SK-N-SH treated with all-trans-retinoic acid at 6 μM for 48 hours (cell line): ENCODE results near the gene ZSWIM6.

Experiments used
- ATAC-seq: fragments of 200-7000 bp; cut with Tn5 transposase; 3 replicates; pipeline ENCODE4 v1.9.1; 2020; ENCODE audit warnings: mild to moderate bottlenecking, moderate library complexity
- ARNTL ChIP-seq: fragments of 450-650 bp; formaldehyde crosslinking; IDR thresholded peaks from 2 replicates; pipeline ENCODE4 v1.5.0; 2020; ENCODE audit warnings: low read depth, mild to moderate bottlenecking, moderate library complexity, borderline replicate concordance
- CSDC2 ChIP-seq: fragments of 250-450 bp; sonication (Bioruptor Pico); IDR thresholded peaks from 2 replicates; pipeline ENCODE4 v1.5.0; 2020; ENCODE audit warnings: mild to moderate bottlenecking, moderate library complexity
- ESRRG ChIP-seq: fragments of 250-450 bp; sonication (Bioruptor Pico); IDR thresholded peaks from 2 replicates; pipeline ENCODE4 v1.6.1; 2021; ENCODE audit warnings: mild to moderate bottlenecking
- GLIS3 ChIP-seq: fragments of 250-450 bp; sonication (Bioruptor Pico); IDR thresholded peaks from 2 replicates; pipeline ENCODE4 v1.5.0; 2020; ENCODE audit warnings: mild to moderate bottlenecking, moderate library complexity
- ISL1 ChIP-seq: fragments of 250-450 bp; sonication (Bioruptor Pico); IDR thresholded peaks from 2 replicates; pipeline ENCODE4 v2.1.2; 2022; ENCODE audit warnings: mild to moderate bottlenecking, moderate library complexity
- OSR1 ChIP-seq: fragments of 250-450 bp; sonication (Bioruptor Pico); IDR thresholded peaks from 2 replicates; pipeline ENCODE4 v1.8.0; 2022; ENCODE audit warnings: moderate library complexity, mild to moderate bottlenecking, inconsistent platforms
- PPARA ChIP-seq: fragments of 250-450 bp; sonication (Bioruptor Pico); IDR thresholded peaks from 2 replicates; pipeline ENCODE4 v1.5.0; 2020; ENCODE audit warnings: mild to moderate bottlenecking, borderline replicate concordance
- RARB ChIP-seq: fragments of 250-450 bp; sonication (Bioruptor Pico); IDR thresholded peaks from 2 replicates; pipeline ENCODE4 v1.8.0; 2021; ENCODE audit warnings: mild to moderate bottlenecking, moderate library complexity
- SNAI2 ChIP-seq: fragments of 250-450 bp; sonication (Bioruptor Pico); IDR thresholded peaks from 2 replicates; pipeline ENCODE4 v1.5.0; 2020; ENCODE audit warnings: mild to moderate bottlenecking, moderate library complexity
- TCF4 ChIP-seq: fragments of 250-450 bp; sonication (Bioruptor Pico); IDR thresholded peaks from 2 replicates; pipeline ENCODE4 v1.8.0; 2021; ENCODE audit warnings: mild to moderate bottlenecking, moderate library complexity, borderline replicate concordance
- TOX ChIP-seq: fragments of 250-450 bp; sonication (Bioruptor Pico); IDR thresholded peaks from 2 replicates; pipeline ENCODE4 v1.8.0; 2021; ENCODE audit warnings: mild to moderate bottlenecking, moderate library complexity, borderline replicate concordance
- ZC3H10 ChIP-seq: fragments of 250-450 bp; sonication (Bioruptor Pico); IDR thresholded peaks from 2 replicates; pipeline ENCODE4 v1.5.1; 2021; ENCODE audit warnings: mild to moderate bottlenecking, moderate library complexity
- ZFP30 ChIP-seq: fragments of 450-650 bp; formaldehyde crosslinking; IDR thresholded peaks from 2 replicates; pipeline ENCODE4 v1.5.0; 2022; ENCODE audit warnings: mild to moderate bottlenecking, moderate library complexity
- ZNF565 ChIP-seq: fragments of 450-650 bp; formaldehyde crosslinking; conservative IDR thresholded peaks from 2 replicates; pipeline ENCODE4 v1.5.0; 2020; ENCODE audit warnings: low read depth, mild to moderate bottlenecking, moderate library complexity
- ZNF8 ChIP-seq: fragments of 450-650 bp; formaldehyde crosslinking; IDR thresholded peaks from 2 replicates; pipeline ENCODE4 v1.5.0; 2020; ENCODE audit warnings: mild to moderate bottlenecking, moderate library complexity
- TF ChIP-seq, protein P1 (sequence below): fragments of 250-450 bp; sonication (Bioruptor Pico); IDR thresholded peaks from 2 replicates; pipeline ENCODE4 v1.5.1; 2021; ENCODE audit warnings: mild to moderate bottlenecking, moderate library complexity
- TF ChIP-seq, protein P2 (sequence below): fragments of 250-450 bp; sonication (Bioruptor Pico); IDR thresholded peaks from 2 replicates; pipeline ENCODE4 v1.8.0; 2020; ENCODE audit warnings: mild to moderate bottlenecking, moderate library complexity, borderline replicate concordance
- TF ChIP-seq, protein P3 (sequence below): fragments of 250-450 bp; sonication (Bioruptor Pico); IDR thresholded peaks from 2 replicates; pipeline ENCODE4 v1.5.0; 2020; ENCODE audit warnings: mild to moderate bottlenecking, moderate library complexity
- TF ChIP-seq, protein P4 (sequence below): fragments of 250-450 bp; sonication (Bioruptor Pico); IDR thresholded peaks from 2 replicates; pipeline ENCODE4 v1.8.0; 2021; ENCODE audit warnings: low read depth, mild to moderate bottlenecking, moderate library complexity, borderline replicate concordance

ZSWIM6 gene

DNA sequence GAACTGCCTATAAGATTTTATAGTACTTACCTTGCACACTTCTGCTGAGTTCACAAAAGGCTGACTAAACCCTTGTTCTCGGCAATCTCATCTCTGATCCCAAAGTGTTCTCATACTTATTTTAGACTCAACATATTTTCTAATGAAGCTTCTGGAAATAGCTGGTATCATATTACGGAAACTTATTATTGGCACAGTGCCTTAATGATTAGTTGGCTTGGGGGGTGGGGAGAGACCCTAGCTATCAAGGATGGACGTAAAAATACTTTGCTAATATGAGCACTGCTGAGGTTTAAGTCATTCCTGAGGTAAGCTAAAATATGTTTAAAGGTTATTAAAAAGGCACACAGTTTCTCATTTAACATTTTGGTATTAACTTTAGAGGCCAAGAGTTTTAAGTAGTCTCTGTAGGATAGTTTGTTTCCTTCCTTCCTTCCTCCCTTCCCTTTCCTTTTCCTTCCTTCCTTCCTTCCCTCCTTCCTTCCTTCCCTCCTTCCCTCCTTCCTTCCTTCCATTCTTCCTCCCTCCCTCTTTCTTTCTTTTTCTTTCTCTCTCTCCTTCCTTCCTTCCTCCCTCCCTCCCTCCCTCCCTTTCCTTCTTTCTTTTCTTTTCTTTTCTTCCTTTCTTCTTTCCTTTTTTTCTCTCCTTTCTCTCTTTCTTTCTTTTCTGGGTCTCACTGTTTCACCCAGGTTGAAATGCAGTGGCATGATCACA is 31.5 kb downstream of the ZSWIM6 start:
- TF ChIP-seq GLIS3 (CRISPR knock-in tag) (no peak), ZFP30 (CRISPR knock-in tag) (no peak), ARNTL (no peak), TOX (no peak), CSDC2 (no peak), ZNF565 (CRISPR knock-in tag) (no peak), OSR1 (CRISPR knock-in tag) (no peak), PPARA (CRISPR knock-in tag) (no peak), ESRRG (no peak), RARB (CRISPR knock-in tag) (no peak), ISL1 (CRISPR knock-in tag) (no peak), SNAI2 (CRISPR knock-in tag) (no peak), ZC3H10 (CRISPR knock-in tag) (no peak), ZNF8 (CRISPR knock-in tag) (no peak)
- TF ChIP-seq, protein P1, sequence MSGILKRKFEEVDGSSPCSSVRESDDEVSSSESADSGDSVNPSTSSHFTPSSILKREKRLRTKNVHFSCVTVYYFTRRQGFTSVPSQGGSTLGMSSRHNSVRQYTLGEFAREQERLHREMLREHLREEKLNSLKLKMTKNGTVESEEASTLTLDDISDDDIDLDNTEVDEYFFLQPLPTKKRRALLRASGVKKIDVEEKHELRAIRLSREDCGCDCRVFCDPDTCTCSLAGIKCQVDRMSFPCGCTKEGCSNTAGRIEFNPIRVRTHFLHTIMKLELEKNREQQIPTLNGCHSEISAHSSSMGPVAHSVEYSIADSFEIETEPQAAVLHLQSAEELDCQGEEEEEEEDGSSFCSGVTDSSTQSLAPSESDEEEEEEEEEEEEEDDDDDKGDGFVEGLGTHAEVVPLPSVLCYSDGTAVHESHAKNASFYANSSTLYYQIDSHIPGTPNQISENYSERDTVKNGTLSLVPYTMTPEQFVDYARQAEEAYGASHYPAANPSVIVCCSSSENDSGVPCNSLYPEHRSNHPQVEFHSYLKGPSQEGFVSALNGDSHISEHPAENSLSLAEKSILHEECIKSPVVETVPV (CRISPR knock-in tag) = no peak
- TF ChIP-seq, protein P2, sequence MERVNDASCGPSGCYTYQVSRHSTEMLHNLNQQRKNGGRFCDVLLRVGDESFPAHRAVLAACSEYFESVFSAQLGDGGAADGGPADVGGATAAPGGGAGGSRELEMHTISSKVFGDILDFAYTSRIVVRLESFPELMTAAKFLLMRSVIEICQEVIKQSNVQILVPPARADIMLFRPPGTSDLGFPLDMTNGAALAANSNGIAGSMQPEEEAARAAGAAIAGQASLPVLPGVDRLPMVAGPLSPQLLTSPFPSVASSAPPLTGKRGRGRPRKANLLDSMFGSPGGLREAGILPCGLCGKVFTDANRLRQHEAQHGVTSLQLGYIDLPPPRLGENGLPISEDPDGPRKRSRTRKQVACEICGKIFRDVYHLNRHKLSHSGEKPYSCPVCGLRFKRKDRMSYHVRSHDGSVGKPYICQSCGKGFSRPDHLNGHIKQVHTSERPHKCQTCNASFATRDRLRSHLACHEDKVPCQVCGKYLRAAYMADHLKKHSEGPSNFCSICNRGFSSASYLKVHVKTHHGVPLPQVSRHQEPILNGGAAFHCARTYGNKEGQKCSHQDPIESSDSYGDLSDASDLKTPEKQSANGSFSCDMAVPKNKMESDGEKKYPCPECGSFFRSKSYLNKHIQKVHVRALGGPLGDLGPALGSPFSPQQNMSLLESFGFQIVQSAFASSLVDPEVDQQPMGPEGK (CRISPR knock-in tag) = no peak
- TF ChIP-seq, protein P3, sequence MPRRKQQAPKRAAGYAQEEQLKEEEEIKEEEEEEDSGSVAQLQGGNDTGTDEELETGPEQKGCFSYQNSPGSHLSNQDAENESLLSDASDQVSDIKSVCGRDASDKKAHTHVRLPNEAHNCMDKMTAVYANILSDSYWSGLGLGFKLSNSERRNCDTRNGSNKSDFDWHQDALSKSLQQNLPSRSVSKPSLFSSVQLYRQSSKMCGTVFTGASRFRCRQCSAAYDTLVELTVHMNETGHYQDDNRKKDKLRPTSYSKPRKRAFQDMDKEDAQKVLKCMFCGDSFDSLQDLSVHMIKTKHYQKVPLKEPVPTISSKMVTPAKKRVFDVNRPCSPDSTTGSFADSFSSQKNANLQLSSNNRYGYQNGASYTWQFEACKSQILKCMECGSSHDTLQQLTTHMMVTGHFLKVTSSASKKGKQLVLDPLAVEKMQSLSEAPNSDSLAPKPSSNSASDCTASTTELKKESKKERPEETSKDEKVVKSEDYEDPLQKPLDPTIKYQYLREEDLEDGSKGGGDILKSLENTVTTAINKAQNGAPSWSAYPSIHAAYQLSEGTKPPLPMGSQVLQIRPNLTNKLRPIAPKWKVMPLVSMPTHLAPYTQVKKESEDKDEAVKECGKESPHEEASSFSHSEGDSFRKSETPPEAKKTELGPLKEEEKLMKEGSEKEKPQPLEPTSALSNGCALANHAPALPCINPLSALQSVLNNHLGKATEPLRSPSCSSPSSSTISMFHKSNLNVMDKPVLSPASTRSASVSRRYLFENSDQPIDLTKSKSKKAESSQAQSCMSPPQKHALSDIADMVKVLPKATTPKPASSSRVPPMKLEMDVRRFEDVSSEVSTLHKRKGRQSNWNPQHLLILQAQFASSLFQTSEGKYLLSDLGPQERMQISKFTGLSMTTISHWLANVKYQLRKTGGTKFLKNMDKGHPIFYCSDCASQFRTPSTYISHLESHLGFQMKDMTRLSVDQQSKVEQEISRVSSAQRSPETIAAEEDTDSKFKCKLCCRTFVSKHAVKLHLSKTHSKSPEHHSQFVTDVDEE (CRISPR knock-in tag) = no peak
- ATAC-seq = no peak; the same call in 2 of the 3 replicates

DNA sequence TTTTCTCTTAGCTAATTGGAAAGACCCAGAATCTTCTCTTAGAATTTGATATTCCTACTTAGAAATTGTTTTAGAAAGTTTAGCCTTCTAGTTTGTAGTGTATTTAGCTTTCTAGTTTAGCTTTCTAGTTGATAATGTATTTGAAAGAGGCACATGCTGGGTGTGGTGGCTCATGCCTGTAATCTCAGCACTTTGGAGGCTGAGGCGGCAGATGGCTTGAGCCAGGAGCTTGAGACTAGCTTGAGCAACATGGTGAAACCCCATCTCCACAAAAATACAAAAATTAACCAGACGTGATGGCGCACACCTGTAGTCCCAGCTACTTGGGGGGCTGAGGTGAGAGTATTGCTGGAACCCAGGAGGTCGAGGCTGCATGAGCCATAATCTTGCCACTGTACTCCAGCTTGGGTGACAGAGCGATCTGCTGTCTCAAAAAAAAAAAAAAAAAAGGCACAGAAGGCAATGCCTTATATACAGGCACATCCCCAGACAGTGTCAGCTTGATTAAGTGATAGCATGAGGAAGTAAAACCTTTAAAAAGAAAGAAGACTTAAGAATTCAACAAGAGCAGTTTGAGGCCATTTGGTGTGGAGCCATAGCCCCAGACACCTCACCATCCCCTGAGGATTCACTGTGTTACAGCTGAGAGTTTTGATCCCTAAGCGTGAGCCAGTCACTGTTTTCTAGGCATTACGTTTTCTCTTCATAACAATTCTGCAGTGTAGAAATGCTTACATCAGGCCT is 34.6 kb downstream of the ZSWIM6 start:
- no peak for ATAC-seq
- TF ChIP-seq, protein P4, sequence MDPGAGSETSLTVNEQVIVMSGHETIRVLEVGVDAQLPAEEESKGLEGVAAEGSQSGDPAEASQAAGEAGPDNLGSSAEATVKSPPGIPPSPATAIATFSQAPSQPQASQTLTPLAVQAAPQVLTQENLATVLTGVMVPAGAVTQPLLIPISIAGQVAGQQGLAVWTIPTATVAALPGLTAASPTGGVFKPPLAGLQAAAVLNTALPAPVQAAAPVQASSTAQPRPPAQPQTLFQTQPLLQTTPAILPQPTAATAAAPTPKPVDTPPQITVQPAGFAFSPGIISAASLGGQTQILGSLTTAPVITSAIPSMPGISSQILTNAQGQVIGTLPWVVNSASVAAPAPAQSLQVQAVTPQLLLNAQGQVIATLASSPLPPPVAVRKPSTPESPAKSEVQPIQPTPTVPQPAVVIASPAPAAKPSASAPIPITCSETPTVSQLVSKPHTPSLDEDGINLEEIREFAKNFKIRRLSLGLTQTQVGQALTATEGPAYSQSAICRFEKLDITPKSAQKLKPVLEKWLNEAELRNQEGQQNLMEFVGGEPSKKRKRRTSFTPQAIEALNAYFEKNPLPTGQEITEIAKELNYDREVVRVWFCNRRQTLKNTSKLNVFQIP = no peak
- TF ChIP-seq TCF4 (no peak), ZFP30 (CRISPR knock-in tag) (no peak), SNAI2 (CRISPR knock-in tag) (no peak), RARB (CRISPR knock-in tag) (no peak), PPARA (CRISPR knock-in tag) (no peak)
- TF ChIP-seq, protein P3 (CRISPR knock-in tag) = no peak
